Stimulated activated CD8-positive, alpha-beta memory T cell treated with anti-CD3 and anti-CD28 coated beads, Interleukin-7, amount 100 ng/mL, for 48 hours (primary cell): Measurements from ENCODE around the gene PLA1A.
"Not testable (repeated sequence)": the region's sequence is repeated elsewhere in the genome, so short reads cannot be mapped to it uniquely, and the experiment has no call there.

Experiments
- DNase-seq, 2 donors: peaks; one replicate each; pipeline ENCODE4 v3.0.0-alpha.2; 2020; ENCODE audit warnings: low read depth in 1 of 2; ENCODE audit errors: extremely low read depth in 1 of 2

The PLA1A gene, protein sequence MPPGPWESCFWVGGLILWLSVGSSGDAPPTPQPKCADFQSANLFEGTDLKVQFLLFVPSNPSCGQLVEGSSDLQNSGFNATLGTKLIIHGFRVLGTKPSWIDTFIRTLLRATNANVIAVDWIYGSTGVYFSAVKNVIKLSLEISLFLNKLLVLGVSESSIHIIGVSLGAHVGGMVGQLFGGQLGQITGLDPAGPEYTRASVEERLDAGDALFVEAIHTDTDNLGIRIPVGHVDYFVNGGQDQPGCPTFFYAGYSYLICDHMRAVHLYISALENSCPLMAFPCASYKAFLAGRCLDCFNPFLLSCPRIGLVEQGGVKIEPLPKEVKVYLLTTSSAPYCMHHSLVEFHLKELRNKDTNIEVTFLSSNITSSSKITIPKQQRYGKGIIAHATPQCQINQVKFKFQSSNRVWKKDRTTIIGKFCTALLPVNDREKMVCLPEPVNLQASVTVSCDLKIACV

DNA sequence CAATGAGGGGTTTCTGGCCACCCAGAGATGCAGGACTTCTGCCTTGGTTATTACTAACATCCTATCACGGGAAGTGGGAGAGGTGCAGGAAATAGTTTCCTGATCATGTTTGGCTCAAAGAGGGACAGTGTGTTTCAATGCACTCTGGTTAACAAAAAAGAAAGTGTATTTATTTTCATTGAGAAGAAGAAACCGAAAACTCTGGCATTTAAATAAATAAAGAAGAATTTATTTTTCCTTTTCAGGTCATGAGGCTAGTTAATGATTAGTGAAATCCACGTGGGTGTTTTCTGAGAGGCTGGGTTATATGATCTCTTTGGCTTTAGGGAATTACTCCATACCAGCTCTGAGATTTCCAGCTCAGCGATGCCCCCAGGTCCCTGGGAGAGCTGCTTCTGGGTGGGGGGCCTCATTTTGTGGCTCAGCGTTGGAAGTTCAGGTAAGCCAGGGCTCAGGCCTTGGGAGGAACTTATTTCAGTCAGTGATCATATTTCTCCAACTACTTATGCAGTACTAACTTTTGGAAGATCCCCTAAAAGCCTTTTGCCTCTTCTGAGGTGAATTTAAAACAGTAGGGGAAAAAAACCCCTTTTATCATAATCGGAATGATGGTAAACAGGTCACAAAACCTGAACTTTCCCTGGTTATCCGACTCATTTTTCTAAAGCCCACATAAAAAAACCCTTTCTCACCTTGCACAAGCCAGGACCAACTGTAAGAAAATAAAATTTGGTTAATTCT lies at the start of gene PLA1A:
Gene PLA1A, plus strand, starts transcription at position 338 of the 741 bp plus-strand sequence. Its CDS starts 29 bp downstream, at position 367.
- no peak for DNase-seq

DNA sequence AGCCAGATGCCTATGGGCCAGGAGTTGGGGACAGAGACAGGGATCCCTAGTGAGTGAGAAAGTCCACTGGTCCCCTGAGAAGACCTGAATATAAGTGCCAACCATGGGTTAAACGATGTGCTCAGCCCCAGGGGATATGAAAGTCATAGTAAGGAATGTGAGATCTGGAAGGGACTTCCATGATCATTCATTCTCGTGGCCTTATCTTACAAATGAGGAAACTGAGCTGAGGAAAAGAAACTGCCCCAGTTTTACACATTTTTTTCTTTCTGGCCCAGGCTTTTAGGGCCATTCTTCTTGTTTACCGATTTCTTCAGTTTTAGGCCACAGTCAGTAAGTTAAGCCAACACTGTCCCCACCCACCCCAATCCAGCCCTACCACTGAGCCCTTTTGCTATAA lies 49.3 kb upstream of the PLA1A start:
- DNase-seq = no peak

DNA sequence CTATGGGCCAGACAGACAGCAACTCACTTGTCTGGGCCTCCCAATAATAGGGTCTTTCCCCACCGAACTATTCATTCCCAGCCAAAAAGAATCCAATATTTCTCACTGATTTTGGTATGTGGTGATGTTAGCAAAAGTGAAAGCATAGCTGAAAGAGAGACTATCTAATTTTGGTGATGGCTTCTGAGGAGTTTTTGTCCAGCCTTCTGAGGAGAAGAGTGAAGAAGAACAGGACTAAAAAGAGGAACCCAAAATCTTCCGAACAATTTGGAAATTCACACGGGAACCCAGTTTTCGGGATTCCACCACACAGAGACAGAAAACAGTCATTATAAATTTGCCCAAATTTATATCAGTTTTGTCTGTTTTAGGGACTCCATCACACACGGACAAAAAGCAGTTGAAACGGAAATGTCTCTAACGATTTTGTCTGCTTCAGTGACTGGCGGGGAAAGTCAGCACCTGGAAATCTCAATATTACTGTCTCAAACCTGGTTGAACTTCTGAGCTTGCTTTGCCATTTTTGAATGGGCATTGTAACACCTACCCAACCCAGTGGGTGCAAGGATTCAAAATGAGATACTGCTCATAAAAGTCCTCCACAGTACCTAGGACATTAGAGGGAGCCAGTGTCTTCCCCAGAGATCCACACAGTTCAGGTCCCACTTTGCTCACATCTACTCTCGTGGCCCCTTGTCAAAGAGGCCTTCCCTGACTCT lies 47.3 kb upstream of the PLA1A start:
- no peak for DNase-seq

GRCh38 chr3:119551598-119551997 lies 46.1 kb upstream of the PLA1A start:
- DNase-seq = no peak

GRCh38 chr3:119552928-119553327 lies 44.8 kb upstream of the PLA1A start:
- DNase-seq = not testable (repeated sequence)

GRCh38 chr3:119553823-119554415 lies 43.8 kb upstream of the PLA1A start:
- DNase-seq = no peak

DNA sequence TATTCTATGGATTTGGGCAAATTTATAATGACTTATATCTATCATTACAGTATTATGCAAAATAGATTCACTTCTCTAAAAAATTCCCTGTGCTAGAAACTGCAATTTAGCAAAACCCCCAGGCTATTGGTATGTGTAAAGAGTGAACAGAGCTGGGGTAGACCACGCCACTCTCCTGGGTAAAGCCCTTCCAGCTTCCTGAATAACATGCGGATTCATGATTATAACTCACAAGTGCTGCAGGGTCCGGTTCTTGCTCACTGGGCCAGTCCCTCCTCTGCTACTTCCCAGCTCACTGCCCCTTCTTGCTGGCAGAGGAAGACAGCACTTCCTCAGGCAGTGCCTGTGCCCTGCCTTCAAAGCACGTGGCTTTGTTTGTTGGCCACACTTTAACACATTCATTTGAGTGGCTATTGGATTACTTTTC lies 42.4 kb upstream of the PLA1A start:
- DNase-seq = no peak

DNA sequence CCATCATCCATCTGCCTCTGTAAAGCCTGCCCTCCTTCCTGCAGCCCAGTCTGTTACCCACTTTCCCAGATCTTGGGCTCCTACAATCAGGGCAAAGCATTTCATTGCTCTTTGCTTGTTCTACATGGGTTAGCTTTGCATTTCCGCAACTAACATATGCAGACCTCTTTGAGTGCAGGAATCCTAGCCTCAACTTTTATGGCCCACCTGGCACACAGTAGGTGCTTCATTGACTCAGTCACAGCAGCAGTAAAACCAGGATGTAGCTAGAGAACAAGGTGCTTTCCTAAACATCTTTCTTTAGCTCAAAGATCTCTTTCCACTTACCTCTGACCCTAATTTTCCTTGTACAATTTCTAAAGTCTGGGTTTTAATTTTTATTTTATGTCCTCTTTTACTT lies 41.8 kb upstream of the PLA1A start:
- no peak for DNase-seq

DNA sequence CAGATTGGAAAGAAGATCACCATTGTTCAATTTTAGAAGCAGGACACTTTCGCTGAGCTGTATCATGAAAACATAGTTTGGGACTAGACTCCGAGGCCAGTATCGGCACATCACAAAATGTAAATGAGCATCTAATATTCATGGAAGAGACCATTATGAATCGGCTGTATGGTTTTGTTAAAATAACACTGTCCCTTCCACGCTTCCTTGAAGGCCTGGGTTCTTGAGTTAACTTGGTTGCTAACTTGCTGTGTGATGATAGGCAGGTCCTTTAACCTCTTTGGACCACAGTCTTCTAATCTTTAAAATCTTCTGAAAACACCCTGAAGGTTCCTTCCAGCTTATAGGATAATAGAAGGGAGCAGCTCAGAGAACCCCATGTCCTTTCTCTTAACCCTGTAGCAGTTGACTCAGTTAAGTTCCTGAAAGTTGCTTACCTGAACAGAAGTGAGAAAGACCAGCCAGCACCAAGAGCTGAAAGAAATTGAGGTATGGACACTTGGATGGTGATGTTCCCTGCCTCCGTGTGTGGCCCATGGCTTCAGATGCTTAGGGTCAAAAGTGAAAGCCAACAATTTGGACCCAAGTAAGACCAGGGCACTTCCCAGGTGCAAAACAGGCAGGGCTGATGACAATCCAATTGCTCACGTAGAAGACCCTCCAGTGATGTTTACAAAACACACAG lies 40.4 kb upstream of the PLA1A start:
- no peak for DNase-seq

DNA sequence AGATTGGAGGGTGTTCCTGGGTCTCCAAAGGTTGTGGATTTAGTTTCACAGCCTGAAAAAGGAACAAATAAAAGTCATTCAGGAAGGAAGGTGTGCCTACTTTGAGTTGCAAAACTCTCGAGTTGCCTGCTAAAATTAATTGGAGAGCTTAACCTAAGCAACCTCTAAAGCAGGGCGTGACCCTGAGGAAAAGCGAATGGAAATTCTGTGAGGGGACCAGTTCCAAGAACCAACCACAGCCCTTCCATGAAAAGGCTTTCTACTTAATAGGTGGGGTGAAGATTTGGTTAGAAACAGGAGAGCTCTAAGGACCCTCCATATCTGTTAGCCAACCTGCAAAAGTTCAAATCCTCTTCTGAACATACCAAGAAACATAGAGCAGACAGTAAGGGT lies 39.8 kb upstream of the PLA1A start:
- peak in 1 of 2 donors; percentile 16 for DNase-seq

- no peak for DNase-seq
These were observed 38.9 kb upstream of the PLA1A start for GRCh38 chr3:119558626-119559317.

- DNase-seq = peak in 1 of 2 donors; percentile 64
These were observed 38.2 kb upstream of the PLA1A start, which contains the start of gene CD80 for GRCh38 chr3:119559441-119559963. Gene CD80 (minus strand): TSS chr3:119559614. CDS start chr3:119557728, 1,886 bp downstream.

- DNase-seq = no peak
These were observed 37.5 kb upstream of the PLA1A start for GRCh38 chr3:119560160-119560559.

DNA sequence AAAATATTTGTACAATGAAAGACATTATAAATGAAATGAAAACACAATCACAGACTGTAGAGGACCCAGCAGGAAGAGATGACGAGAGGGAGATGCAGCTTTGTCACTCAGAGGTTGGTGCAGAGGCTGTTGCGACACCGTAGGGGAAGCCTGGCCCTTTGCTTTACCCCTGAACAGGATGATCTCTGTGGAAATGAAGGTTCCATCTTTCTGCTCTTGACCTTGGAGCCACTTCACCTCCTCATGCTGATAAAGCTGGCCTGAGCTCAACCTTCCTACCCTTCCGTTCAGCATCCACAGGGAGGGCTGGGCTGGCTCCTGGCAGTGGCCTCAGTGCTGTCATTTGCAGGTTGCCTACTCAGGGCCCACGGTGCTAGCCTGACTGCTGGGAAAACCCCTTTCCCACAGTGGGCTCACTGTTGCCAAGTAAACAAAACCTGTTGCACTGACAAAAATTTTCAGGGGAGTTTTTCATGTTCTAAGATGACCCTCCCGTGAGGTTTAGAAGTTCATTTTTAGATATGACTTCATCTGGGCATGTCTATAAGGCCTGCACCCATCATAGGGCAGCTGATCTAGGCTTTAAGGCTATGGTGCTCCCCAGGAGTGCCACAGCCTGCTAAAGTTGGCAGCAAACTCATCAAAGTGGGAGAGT lies 35.3 kb upstream of the PLA1A start:
- DNase-seq = peak in 1 of 2 donors; percentile 47

GRCh38 chr3:119563334-119563733 lies 34.4 kb upstream of the PLA1A start:
- DNase-seq = not testable (repeated sequence)

DNA sequence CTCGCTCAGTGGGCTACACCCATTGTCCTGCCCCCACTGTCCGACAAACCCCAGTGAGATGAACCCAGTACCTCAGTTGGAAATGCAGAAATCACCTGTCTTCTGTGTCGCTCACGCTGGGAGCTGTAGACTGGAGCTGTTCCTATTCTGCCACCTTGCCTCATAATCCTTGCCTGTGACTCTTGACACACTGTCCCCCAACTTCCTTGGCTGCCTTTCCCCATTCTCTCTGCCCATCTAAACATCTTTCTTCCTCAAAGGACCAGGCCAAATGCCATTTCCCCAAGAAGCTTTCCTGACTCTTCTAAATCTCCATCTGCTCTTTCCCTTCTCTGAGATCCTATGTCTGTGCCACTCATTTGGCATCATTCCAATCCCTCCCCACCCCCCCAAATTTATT lies 28.5 kb upstream of the PLA1A start:
- DNase-seq = no peak

DNA sequence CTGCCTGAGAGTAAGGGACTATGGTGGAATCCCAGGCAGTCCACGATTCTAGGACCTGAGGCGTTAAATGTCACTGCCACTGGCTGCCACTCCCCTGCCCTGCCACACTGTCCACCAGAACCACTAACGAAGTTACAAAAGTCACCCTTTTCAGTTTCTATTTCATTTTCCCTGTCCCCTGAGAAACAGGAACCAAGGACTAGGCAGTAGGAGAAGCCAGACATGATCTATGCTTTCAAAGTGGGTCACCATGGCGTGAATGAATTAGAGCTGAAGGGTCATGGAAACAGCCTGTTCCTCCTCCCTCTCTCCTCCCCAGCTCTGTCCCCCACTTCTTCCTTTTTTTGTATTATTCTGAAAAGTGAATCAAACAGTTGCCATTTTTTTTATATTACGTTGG lies 27.5 kb upstream of the PLA1A start:
- no peak for DNase-seq

DNA sequence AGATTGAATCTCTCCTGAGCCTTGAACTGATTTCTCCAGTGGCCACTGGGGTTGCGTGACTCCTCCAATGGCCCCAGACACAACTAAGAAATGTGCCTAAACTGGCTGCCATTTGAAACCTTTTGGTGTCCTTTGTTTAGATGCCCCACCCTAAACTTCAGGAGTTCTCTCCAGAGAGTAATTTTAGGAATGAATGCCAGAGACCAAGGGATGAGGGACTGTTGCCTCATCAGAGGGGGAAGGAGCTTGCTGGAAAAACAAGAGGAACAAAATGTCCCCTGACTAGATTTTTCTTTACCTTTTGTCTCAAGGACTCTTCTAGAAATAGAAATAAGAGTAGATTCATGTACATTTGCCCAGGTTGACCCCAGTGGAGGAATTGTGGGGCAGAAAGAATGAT lies 26.5 kb upstream of the PLA1A start:
- no peak for DNase-seq

GRCh38 chr3:119571688-119572087 lies 26.0 kb upstream of the PLA1A start:
- DNase-seq = no peak
